ENCODE results near the gene LHFPL6. TPM values are rescaled to one million over a fixed set of nuclear protein-coding genes. Genes with fewer than 3 reads are reported as not detected.

The LHFPL6 gene
- total RNA-seq, 6 donors from 2014 or later = 22.2 to 113 (median 51.8) TPM

DNA sequence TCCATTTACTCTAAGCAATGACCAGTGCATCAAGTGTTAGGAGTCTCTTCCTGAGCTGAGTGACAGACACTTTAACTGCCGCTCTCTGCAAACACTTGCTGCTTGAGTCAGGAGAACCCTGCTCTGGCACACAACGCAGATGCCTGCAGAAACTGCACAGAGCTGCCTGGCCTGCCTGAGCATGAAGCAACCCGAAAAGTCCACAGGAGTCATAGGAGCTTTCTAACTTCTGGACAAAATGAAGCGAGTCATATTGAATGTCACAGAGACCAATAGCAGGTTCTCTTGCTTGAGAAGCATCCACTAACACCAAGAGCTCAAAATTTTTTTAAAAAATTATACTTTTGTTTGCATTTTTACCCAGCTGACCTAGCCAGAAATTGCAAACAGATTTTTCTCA lies 232.4 kb downstream of the LHFPL6 start:
- H3K4me3 ChIP-seq = no peak overlapping the region
- peaks cover 0 to 8% (median 0%) of the 10 kb centered on the region in 4 donors for H3K4me1 ChIP-seq
- H3K9me3 ChIP-seq = no peaks in the 10 kb centered on the region
- no peaks in the 10 kb centered on the region for H3K36me3 ChIP-seq
- ATAC-seq (ENCODE audit: low FRiP score in 2 of 2) (no peak), DNase-seq (no peak)
- H3K27me3 ChIP-seq = no peaks in the 10 kb centered on the region
- WGBS, 2 donors = 84 to 95% methylated on average over 4 of the region's 4 CpGs
- H3K27ac ChIP-seq = no peak overlapping the region
- TF ChIP-seq, protein P1, sequence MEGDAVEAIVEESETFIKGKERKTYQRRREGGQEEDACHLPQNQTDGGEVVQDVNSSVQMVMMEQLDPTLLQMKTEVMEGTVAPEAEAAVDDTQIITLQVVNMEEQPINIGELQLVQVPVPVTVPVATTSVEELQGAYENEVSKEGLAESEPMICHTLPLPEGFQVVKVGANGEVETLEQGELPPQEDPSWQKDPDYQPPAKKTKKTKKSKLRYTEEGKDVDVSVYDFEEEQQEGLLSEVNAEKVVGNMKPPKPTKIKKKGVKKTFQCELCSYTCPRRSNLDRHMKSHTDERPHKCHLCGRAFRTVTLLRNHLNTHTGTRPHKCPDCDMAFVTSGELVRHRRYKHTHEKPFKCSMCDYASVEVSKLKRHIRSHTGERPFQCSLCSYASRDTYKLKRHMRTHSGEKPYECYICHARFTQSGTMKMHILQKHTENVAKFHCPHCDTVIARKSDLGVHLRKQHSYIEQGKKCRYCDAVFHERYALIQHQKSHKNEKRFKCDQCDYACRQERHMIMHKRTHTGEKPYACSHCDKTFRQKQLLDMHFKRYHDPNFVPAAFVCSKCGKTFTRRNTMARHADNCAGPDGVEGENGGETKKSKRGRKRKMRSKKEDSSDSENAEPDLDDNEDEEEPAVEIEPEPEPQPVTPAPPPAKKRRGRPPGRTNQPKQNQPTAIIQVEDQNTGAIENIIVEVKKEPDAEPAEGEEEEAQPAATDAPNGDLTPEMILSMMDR (IDR thresholded peaks at IDR 0.05) = no peak
- TF ChIP-seq POLR2AphosphoS5 (IDR thresholded peaks at IDR 0.05) (no peak), POLR2A (IDR thresholded peaks at IDR 0.05) (no peak)

DNA sequence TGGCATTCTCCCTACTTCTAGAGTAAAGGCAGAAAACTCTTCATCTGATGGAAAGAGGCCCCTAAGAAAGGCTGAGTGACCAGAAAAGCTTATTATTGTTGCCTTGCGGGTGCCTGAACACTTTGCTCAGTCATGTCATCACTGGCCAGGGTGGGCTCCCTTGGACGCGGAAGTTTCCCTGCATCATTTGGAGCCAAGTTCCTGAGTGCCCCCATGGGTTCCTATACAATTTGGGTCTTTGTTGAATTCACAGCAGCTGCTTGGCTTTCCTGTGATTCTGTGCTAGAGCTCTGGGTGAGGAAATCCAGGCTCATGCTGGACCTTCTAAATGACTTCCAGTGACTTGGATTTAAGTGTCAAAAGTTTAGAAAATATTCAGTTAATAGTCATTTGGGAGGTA lies 232.9 kb downstream of the LHFPL6 start:
- Histone ChIP-seq H3K27me3 (no peaks in the 10 kb centered on the region), H3K9me3 (no peaks in the 10 kb centered on the region), H3K27ac (no peak overlapping the region), H3K36me3 (no peaks in the 10 kb centered on the region), H3K4me1 (peaks cover 0 to 8% (median 0%) of the 10 kb centered on the region in 4 donors), H3K4me3 (no peak overlapping the region)
- no peak for DNase-seq
- no peak for ATAC-seq (ENCODE audit: low FRiP score in 2 of 2)
- WGBS, 2 donors = 89 to 94% methylated on average over 3 of the region's 3 CpGs
- no peak for TF ChIP-seq EP300 (IDR thresholded peaks at IDR 0.05)
- no peak for TF ChIP-seq POLR2A (IDR thresholded peaks at IDR 0.05)
- TF ChIP-seq POLR2AphosphoS5 (IDR thresholded peaks at IDR 0.05) = no peak
- TF ChIP-seq, protein P1 (IDR thresholded peaks at IDR 0.05) = no peak

DNA sequence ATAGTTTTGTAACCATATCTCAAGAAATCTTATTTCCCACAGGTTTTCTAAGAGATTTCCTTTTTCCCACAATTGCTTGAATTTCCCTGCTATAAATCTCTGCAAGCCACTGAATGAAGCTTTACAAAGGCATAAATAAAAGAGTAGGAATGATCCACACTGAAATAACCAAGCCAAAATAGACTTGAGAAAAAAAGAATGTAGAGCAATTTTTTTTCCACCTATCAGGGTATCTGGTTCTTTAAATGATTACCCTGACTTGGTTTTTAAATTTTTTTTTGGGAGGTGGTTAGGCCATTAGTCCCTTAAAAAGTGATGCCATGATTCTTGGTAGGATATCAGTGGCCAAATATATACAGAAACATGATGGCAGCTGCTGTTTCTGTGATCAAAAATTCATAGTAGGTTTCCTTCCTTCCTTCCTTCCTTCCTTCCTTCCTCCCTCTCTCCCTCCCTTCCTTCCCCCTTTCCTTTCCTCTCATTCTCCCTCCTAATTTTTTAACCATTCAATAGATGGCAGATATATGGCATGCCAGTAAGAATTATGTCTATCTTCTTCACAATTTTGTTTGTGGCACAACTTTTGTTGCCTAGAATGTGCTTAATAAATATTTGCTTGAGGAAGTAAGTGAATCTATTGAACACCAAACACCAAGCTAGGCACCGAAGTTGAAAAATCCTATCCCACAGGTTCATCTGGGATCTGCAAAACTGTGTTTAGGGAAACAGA lies 233.7 kb downstream of the LHFPL6 start:
- H3K4me3 ChIP-seq = no peak overlapping the region
- H3K27me3 ChIP-seq = no peaks in the 10 kb centered on the region
- ATAC-seq (ENCODE audit: low FRiP score in 2 of 2) = no peak
- H3K36me3 ChIP-seq = no peaks in the 10 kb centered on the region
- WGBS, 2 donors = 0 to 36% methylated on average over 1 of the region's 1 CpG
- no peak overlapping the region for H3K27ac ChIP-seq
- H3K4me1 ChIP-seq = peaks cover 0 to 8% (median 1%) of the 10 kb centered on the region in 4 donors
- no peak for DNase-seq
- no peak for TF ChIP-seq POLR2A (IDR thresholded peaks at IDR 0.05)
- no peak for TF ChIP-seq POLR2AphosphoS5 (IDR thresholded peaks at IDR 0.05)
- TF ChIP-seq, protein P1 (IDR thresholded peaks at IDR 0.05) = no peak
- no peak for TF ChIP-seq EP300 (IDR thresholded peaks at IDR 0.05)
- H3K9me3 ChIP-seq = no peaks in the 10 kb centered on the region

DNA sequence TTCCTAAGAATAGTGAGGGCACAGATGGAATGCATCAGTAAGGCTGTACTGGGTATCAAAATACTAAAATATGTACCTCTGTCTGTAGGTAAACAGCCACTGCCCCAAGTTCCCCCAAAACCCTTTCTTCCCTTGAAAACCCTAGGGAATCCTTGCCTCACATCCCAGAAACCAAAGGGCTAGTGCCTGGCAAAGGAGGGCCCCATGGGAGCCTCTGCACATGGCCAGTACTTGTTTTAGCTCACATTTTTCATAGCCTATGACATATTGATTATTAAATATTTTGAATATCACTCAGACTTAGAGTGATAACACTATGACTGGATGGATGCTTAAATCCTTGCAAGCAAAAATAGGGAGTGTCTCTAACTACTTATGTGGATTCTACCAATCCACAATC lies 237.1 kb downstream of the LHFPL6 start:
- H3K27me3 ChIP-seq = no peaks in the 10 kb centered on the region
- H3K4me1 ChIP-seq = peaks cover 0 to 14% (median 6%) of the 10 kb centered on the region in 4 donors
- no peaks in the 10 kb centered on the region for H3K9me3 ChIP-seq
- ATAC-seq (ENCODE audit: low FRiP score in 2 of 2) (no peak), DNase-seq (no peak)
- H3K4me3 ChIP-seq = no peak overlapping the region
- no peak for TF ChIP-seq POLR2AphosphoS5 (IDR thresholded peaks at IDR 0.05)
- TF ChIP-seq, protein P1 (IDR thresholded peaks at IDR 0.05) = no peak
- no peak for TF ChIP-seq EP300 (IDR thresholded peaks at IDR 0.05)
- no peak for TF ChIP-seq POLR2A (IDR thresholded peaks at IDR 0.05)
- no peak overlapping the region for H3K27ac ChIP-seq
- no peaks in the 10 kb centered on the region for H3K36me3 ChIP-seq

DNA sequence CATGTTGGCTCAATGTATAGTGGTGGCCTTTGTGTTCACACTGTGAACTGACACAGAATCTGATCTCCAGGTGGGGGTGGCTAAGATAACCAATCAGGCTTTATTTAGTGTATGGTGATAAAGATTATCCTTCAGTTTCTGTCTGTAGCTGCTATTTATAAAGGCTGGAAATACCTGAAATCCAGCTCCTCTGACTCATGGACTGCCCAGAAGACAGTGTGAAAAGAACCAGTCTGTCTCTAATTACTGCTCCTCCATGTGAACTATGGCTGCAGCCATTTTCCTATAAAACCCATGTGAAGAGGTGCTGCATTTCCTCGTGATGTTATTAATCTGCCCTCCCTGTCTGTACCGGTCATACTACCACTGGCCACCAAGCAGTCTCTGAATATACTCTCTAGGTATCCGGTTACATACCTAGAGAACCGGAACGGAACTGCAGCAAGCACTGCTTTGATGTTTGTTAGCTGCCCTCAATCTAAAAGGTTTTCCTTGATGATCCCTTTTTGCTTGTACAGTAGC lies 238.0 kb downstream of the LHFPL6 start:
- 57 to 63% methylated on average over 5 of the region's 5 CpGs for WGBS, 2 donors

More for the DNA sequence above, 238.0 kb downstream of the LHFPL6 start:
- TF ChIP-seq POLR2A (IDR thresholded peaks at IDR 0.05) (no peak), POLR2AphosphoS5 (IDR thresholded peaks at IDR 0.05) (no peak), EP300 (IDR thresholded peaks at IDR 0.05) (no peak)
- TF ChIP-seq, protein P1 (IDR thresholded peaks at IDR 0.05) = peak in 1 of 6 experiments; percentile 19
- DNase-seq = no peak
- Histone ChIP-seq H3K27me3 (no peaks in the 10 kb centered on the region), H3K36me3 (no peaks in the 10 kb centered on the region), H3K4me1 (peaks cover 0 to 14% (median 3%) of the 10 kb centered on the region in 4 donors), H3K4me3 (no peak overlapping the region), H3K9me3 (no peaks in the 10 kb centered on the region), H3K27ac (no peak overlapping the region)
- ATAC-seq (ENCODE audit: low FRiP score in 2 of 2) = peak in 1 of 2 donors; percentile 46

Data from upper lobe of left lung (tissue), 6 donors.